Natural killer cell treated with Interleukin-12 subunit alpha and Interleukin-12 subunit beta and Interleukin-15 and Interleukin-18, amount 100 ng/mL, for 72 hours (primary cell): ENCODE measurements around the gene STH. TPM values are rescaled to one million over a fixed set of nuclear protein-coding genes. Genes with fewer than 3 reads are reported as not detected.
"Not testable (repeated sequence)": the region's sequence is repeated elsewhere in the genome, so short reads cannot be mapped to it uniquely, and the experiment has no call there.

Experiments used
- ATAC-seq, 2 donors: fragments of 150-1000 bp; cut with Tn5 transposase in 1 of 2; sonication (Bioruptor Pico), chemical (Tn5 transposase) in 1 of 2; 2 replicates each; pipeline ENCODE4 v1.10.0; 2021
- DNase-seq: peaks from one replicate; pipeline ENCODE4 v3.0.0; 2022; ENCODE audit warnings: low spot score
- H3K27ac Mint-ChIP-seq, 2 donors: 1 replicate in 1 of 2; 2 replicates in 1 of 2; pipeline ENCODE4 v1.8.0; 2022; ENCODE audit warnings: mixed read lengths in 2 of 2, mild to moderate bottlenecking in 1 of 2, moderate library complexity in 1 of 2
- H3K27me3 Mint-ChIP-seq, 2 donors: 1 replicate in 1 of 2; 2 replicates in 1 of 2; pipeline ENCODE4 v1.8.0; 2022; ENCODE audit warnings: mixed read lengths in 2 of 2
- H3K36me3 Mint-ChIP-seq: one replicate; pipeline ENCODE4 v1.8.0; 2022; ENCODE audit warnings: mixed read lengths
- H3K4me1 Mint-ChIP-seq, 2 donors: 1 replicate in 1 of 2; 2 replicates in 1 of 2; pipeline ENCODE4 v1.8.0; 2022; ENCODE audit warnings: low read depth in 2 of 2, mixed read lengths in 2 of 2, mild to moderate bottlenecking in 1 of 2
- H3K4me3 Mint-ChIP-seq: one replicate; pipeline ENCODE4 v1.8.0; 2022; ENCODE audit warnings: mixed read lengths
- H3K9me3 Mint-ChIP-seq: 2 replicates; pipeline ENCODE4 v1.8.0; 2022; ENCODE audit warnings: mixed read lengths
- total RNA-seq, 2 donors: library from RNA; stranded (reverse); gene quantifications; one replicate each; pipeline ENCODE4 v1.2.3, GENCODE V29; 2022

STH gene
- total RNA-seq, 2 donors from 2014 or later: not detected

DNA sequence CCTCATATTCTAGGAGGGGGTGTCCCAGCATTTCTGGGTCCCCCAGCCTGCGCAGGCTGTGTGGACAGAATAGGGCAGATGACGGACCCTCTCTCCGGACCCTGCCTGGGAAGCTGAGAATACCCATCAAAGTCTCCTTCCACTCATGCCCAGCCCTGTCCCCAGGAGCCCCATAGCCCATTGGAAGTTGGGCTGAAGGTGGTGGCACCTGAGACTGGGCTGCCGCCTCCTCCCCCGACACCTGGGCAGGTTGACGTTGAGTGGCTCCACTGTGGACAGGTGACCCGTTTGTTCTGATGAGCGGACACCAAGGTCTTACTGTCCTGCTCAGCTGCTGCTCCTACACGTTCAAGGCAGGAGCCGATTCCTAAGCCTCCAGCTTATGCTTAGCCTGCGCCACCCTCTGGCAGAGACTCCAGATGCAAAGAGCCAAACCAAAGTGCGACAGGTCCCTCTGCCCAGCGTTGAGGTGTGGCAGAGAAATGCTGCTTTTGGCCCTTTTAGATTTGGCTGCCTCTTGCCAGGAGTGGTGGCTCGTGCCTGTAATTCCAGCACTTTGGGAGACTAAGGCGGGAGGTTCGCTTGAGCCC, 11.6 kb downstream of the STH start:
- H3K27ac Mint-ChIP-seq: no peak overlapping the region
- no peak for ATAC-seq
- H3K27me3 Mint-ChIP-seq: no peaks in the 10 kb centered on the region
- no peaks in the 10 kb centered on the region for H3K4me1 Mint-ChIP-seq
- H3K4me3 Mint-ChIP-seq: no peak overlapping the region
- H3K36me3 Mint-ChIP-seq: no peaks in the 10 kb centered on the region
- H3K9me3 Mint-ChIP-seq: no peaks in the 10 kb centered on the region
- DNase-seq: no peak

- Mint-ChIP-seq H3K27ac (no peak overlapping the region), H3K27me3 (no peaks in the 10 kb centered on the region), H3K4me3 (no peak overlapping the region), H3K4me1 (no peaks in the 10 kb centered on the region), H3K9me3 (no peaks in the 10 kb centered on the region), H3K36me3 (no peaks in the 10 kb centered on the region)
- ATAC-seq (peak in 1 of 2 donors; percentile 15), DNase-seq (no peak)
These were observed 12.9 kb downstream of the STH start for GRCh38 chr17:46011711-46012505.

DNA sequence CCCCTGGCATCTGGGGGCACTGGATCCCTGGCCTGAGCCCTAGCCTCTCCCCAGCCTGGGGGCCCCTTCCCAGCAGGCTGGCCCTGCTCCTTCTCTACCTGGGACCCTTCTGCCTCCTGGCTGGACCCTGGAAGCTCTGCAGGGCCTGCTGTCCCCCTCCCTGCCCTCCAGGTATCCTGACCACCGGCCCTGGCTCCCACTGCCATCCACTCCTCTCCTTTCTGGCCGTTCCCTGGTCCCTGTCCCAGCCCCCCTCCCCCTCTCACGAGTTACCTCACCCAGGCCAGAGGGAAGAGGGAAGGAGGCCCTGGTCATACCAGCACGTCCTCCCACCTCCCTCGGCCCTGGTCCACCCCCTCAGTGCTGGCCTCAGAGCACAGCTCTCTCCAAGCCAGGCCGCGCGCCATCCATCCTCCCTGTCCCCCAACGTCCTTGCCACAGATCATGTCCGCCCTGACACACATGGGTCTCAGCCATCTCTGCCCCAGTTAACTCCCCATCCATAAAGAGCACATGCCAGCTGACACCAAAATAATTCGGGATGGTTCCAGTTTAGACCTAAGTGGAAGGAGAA, 13.5 kb downstream of the STH start:
- Mint-ChIP-seq H3K36me3 (no peaks in the 10 kb centered on the region), H3K27me3 (no peaks in the 10 kb centered on the region), H3K4me3 (no peak overlapping the region), H3K27ac (no peak overlapping the region), H3K9me3 (no peaks in the 10 kb centered on the region), H3K4me1 (no peaks in the 10 kb centered on the region)
- no peak for DNase-seq
- peak in 1 of 2 donors; percentile 8 for ATAC-seq

DNA sequence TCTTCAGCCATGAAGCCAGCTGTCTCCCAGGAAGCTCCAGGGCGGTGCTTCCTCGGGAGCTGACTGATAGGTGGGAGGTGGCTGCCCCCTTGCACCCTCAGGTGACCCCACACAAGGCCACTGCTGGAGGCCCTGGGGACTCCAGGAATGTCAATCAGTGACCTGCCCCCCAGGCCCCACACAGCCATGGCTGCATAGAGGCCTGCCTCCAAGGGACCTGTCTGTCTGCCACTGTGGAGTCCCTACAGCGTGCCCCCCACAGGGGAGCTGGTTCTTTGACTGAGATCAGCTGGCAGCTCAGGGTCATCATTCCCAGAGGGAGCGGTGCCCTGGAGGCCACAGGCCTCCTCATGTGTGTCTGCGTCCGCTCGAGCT, 14.1 kb downstream of the STH start:
- no peak for DNase-seq
- Mint-ChIP-seq H3K9me3 (no peaks in the 10 kb centered on the region), H3K4me3 (no peak overlapping the region), H3K27me3 (no peaks in the 10 kb centered on the region), H3K27ac (no peak overlapping the region), H3K4me1 (peaks cover under 1 to 1% of the 10 kb centered on the region in 2 donors), H3K36me3 (no peaks in the 10 kb centered on the region)
- peak in 1 of 2 donors; percentile 48 for ATAC-seq

GRCh38 chr17:46013502-46014165, 14.6 kb downstream of the STH start:
- Mint-ChIP-seq H3K27me3 (no peaks in the 10 kb centered on the region), H3K27ac (no peak overlapping the region), H3K4me1 (peaks cover 6% of the 10 kb centered on the region in 2 donors), H3K9me3 (no peaks in the 10 kb centered on the region), H3K36me3 (no peaks in the 10 kb centered on the region), H3K4me3 (no peak overlapping the region)
- DNase-seq: no peak
- no peak for ATAC-seq

DNA sequence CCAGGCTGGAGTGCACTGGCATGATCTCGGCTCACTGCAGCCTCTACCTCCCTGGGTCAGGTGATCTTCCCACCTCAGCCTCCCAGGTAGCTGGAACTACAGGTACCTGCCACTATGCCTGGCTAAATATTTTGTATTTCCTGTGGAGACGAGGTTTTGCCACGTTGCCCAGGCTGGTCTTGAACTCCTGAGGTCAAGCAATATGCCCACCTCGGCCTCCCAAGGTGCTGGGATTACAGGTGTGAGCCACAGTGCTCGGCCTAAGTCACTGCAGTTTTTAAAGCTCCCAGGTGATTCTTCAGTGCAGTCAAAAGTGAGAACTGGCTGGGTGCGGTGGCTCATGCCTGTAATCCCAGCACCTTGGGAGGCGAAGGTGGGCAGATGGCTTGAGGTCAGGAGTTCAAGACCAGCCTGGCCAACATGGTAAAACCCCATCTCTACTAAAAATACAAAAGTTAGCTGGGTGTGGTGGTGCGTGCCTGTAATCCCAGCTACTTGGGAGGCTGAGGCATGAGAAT, 20.4 kb downstream of the STH start:
- not testable (repeated sequence) for DNase-seq, ATAC-seq, H3K27me3 Mint-ChIP-seq, H3K9me3 Mint-ChIP-seq, H3K36me3 Mint-ChIP-seq
- Mint-ChIP-seq H3K27ac (peak overlapping the region; percentile 80 to 94), H3K4me1 (peaks cover 29 to 36% of the 10 kb centered on the region in 2 donors), H3K4me3 (peak overlapping the region; percentile 63)

- peak; percentile 79 for DNase-seq
- Mint-ChIP-seq H3K9me3 (no peaks in the 10 kb centered on the region), H3K4me3 (peak overlapping the region; percentile 63), H3K27me3 (no peaks in the 10 kb centered on the region), H3K36me3 (no peaks in the 10 kb centered on the region), H3K4me1 (peaks cover 30 to 39% of the 10 kb centered on the region in 2 donors), H3K27ac (peak overlapping the region; percentile 80 to 94)
- peak; percentile 93 to 98 for ATAC-seq
These were observed 21.1 kb downstream of the STH start for GRCh38 chr17:46020023-46020761.

GRCh38 chr17:46020998-46021397, 21.9 kb downstream of the STH start:
- no peaks in the 10 kb centered on the region for H3K36me3 Mint-ChIP-seq
- ATAC-seq (no peak), DNase-seq (no peak)
- H3K27ac Mint-ChIP-seq: peak overlapping the region; percentile 80 to 94
- no peaks in the 10 kb centered on the region for H3K9me3 Mint-ChIP-seq
- H3K4me1 Mint-ChIP-seq: peaks cover 38 to 45% of the 10 kb centered on the region in 2 donors
- H3K4me3 Mint-ChIP-seq: no peak overlapping the region
- no peaks in the 10 kb centered on the region for H3K27me3 Mint-ChIP-seq

- H3K4me1 Mint-ChIP-seq: peaks cover 35 to 53% of the 10 kb centered on the region in 2 donors
- peak overlapping the region in 1 of 2 donors; percentile 16 for H3K27ac Mint-ChIP-seq
These were observed 24.3 kb downstream of the STH start for GRCh38 chr17:46023366-46023765.

GRCh38 chr17:46023783-46024388, 24.8 kb downstream of the STH start:
- H3K27ac Mint-ChIP-seq: peak overlapping the region in 1 of 2 donors; percentile 16
- no peak for ATAC-seq
- no peaks in the 10 kb centered on the region for H3K36me3 Mint-ChIP-seq
- no peaks in the 10 kb centered on the region for H3K27me3 Mint-ChIP-seq
- DNase-seq: no peak
- H3K4me3 Mint-ChIP-seq: no peak overlapping the region
- peaks cover 31 to 49% of the 10 kb centered on the region in 2 donors for H3K4me1 Mint-ChIP-seq
- no peaks in the 10 kb centered on the region for H3K9me3 Mint-ChIP-seq

More at GRCh38 chr17:46023366-46023765, 24.3 kb downstream of the STH start:
- H3K27me3 Mint-ChIP-seq, H3K4me3 Mint-ChIP-seq, DNase-seq, H3K36me3 Mint-ChIP-seq, H3K9me3 Mint-ChIP-seq, ATAC-seq: not testable (repeated sequence)

DNA sequence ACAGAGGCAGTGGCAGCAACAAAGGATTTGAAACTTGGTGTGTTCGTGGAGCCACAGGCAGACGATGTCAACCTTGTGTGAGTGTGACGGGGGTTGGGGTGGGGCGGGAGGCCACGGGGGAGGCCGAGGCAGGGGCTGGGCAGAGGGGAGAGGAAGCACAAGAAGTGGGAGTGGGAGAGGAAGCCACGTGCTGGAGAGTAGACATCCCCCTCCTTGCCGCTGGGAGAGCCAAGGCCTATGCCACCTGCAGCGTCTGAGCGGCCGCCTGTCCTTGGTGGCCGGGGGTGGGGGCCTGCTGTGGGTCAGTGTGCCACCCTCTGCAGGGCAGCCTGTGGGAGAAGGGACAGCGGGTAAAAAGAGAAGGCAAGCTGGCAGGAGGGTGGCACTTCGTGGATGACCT, 25.5 kb downstream of the STH start:
- ATAC-seq: no peak
- no peak overlapping the region for H3K4me3 Mint-ChIP-seq
- no peaks in the 10 kb centered on the region for H3K36me3 Mint-ChIP-seq
- H3K4me1 Mint-ChIP-seq: peaks cover 34 to 53% of the 10 kb centered on the region in 2 donors
- H3K27ac Mint-ChIP-seq: no peak overlapping the region
- H3K9me3 Mint-ChIP-seq: no peaks in the 10 kb centered on the region
- no peak for DNase-seq
- no peaks in the 10 kb centered on the region for H3K27me3 Mint-ChIP-seq

DNA sequence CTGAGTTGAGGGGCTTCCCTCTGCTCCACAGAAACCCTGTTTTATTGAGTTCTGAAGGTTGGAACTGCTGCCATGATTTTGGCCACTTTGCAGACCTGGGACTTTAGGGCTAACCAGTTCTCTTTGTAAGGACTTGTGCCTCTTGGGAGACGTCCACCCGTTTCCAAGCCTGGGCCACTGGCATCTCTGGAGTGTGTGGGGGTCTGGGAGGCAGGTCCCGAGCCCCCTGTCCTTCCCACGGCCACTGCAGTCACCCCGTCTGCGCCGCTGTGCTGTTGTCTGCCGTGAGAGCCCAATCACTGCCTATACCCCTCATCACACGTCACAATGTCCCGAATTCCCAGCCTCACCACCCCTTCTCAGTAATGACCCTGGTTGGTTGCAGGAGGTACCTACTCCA, 26.0 kb downstream of the STH start:
- Mint-ChIP-seq H3K9me3 (no peaks in the 10 kb centered on the region), H3K4me3 (no peak overlapping the region), H3K27me3 (no peaks in the 10 kb centered on the region), H3K27ac (peak overlapping the region in 1 of 2 donors; percentile 18), H3K36me3 (peaks cover under 1% of the 10 kb centered on the region), H3K4me1 (peaks cover 33 to 50% of the 10 kb centered on the region in 2 donors)
- ATAC-seq (no peak), DNase-seq (no peak)
